Amygdala (tissue), 56 donors: ENCODE results near the gene FYCO1.
A peak's percentile ranks its signal among the peaks of the same experiment; 100 is the strongest.

ENCODE experiments used
- DNase-seq, 56 donors: peaks; one replicate each; lab custom pipeline; 2025; lab: John Stamatoyannopoulos, UW

FYCO1 gene

GRCh38 chr3:45947361-45947760 lies 48.3 kb downstream of the FYCO1 start:
- no peak for DNase-seq

GRCh38 chr3:45946875-45947274 lies 48.7 kb downstream of the FYCO1 start:
- no peak for DNase-seq

DNA sequence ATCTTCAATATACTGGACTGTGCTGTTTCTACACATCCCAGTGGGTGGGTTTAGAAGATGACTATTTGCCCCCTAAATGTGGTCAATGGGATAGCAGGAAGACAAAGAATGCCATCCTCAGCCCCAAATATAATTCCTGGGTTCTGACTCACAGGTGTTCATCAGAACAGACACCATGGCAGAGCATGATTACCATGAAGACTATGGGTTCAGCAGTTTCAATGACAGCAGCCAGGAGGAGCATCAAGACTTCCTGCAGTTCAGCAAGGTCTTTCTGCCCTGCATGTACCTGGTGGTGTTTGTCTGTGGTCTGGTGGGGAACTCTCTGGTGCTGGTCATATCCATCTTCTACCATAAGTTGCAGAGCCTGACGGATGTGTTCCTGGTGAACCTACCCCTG lies 49.3 kb downstream of the FYCO1 start:
- DNase-seq = no peak

DNA sequence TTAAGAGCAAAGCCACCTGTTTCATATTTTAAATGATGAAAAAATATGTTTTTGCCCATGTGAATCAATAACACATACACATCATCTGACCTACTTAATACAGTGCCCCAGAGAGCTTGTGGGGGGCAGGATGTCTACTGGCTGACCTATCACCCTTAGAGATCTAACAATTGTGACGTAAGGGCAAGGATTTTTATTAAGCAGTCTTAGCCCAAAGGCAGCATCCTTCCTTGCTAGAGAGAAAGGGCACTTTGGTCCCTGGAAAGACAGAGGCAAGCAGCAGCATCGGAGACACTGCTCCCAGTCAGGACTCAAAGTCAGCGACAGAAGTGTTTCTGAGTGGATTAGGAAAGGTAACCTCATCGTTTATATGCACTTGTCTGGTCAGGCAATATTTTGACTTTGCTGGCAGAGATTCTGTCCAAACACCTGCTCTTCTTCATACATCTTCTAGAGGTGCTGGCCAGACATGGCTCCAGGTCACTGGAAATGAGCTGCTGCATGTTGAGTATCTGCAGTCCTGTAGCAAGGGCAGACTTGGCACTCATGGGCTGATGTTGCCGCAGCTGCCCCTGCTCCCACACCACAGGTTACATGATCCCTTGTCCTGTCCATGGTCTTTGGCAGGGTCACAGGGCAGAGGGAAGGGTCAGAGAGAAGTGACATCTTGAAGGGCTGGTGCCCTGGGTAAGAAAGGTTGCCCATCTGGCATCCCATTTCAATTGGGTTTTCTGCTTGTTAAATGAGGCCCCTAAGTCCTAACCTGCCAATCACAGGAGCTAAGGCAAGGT lies 50.6 kb downstream of the FYCO1 start:
- no peak for DNase-seq

DNA sequence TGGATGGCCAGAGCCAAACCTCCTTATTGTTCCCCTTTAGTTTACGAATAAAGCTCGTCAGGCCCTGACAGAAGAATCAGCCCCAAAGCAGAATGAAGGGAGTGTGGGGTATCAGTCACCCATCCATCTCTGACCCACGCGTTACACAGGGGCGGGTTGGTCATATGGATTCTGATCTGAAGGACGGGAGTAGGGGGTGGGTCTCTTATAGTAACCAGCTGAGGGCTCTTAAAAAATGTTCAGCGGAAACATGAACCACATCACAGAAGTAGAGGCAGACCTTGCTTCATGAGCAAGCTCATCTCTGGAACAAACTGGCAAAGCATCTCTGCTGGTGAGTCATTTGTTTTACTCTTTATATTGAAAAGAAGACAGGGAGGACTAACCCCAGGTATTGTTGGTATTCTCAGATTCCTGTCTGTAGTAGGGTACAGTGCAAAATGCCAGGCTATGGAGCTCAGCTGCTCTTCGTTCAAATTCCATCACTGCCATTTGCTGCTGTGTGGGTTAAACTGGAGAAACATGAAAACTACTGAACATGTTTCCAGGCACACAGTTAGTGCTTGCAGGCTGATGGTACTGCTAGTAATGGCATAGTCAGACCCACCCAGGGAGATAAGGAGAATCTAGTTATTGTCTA lies 52.3 kb downstream of the FYCO1 start, which contains the start of gene CXCR6:
Gene CXCR6, plus strand, starts transcription at position 258 of the 640 bp plus-strand sequence. CDS start 3,018 bp downstream, outside the sequence.
- no peak for DNase-seq

GRCh38 chr3:45942051-45942825 lies 53.4 kb downstream of the FYCO1 start:
- no peak for DNase-seq

DNA sequence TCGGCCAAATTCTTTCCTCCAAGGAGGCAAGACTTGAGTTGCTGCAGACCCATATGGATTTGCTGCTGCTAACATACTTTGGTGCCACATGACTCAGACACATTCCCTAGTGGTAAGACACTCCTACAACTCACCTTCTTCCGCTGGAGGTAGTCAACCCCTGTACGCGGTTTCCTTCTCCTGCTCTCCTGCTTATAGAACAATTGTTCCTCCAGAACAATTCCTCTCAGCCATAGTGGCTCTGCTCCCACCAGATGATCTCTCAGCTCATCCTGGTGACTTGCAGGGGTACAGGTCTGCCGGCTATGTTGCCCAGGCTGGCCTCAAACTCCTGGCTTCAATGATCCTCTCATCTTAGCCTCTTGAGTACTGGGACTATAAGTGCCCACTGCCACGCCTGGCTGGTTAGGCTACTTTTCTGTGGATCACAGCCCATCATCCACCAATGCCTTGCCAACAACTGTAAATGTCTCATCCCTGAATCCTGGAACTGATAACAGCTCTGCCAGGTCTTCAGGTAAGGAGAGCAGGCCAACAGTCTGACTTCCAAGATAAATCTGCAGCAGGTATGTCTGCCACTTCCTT lies 54.8 kb downstream of the FYCO1 start:
- no peak for DNase-seq

DNA sequence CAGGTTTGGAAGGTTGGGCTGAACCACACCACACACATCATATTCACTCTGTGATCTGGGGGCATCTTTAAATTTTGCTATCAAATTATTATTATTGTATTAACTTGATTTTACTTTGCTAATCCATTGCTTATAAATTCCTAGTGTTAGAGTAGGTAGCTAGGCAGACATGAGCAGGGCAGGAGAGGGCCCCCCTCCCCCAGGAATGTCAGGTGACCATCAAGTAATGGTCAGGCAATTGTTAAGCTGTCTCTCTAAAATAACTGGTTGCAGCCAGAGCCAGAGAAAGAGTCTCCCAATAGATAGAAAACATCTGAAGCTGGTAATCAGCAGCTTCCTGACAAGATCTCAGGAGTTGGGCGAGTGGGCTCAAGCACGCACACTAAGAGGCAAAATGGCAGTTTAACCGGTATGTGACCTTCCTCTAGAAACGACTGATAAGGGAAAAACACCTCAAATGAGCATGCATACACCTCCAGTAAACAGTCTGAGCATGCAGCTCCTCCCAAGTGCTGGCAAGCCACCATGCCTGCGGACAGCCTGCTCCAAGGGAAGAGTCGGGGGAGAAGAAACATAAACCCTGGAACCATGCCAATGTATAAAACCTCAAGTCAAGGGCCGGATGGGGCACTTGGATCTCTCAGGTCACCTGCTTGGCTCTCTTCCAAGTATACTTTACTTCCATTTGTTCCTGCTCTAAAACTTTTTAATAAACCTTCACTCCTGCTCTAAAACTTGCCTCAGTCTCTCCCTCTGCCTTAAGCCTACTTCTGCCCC lies 55.4 kb downstream of the FYCO1 start:
- no peak for DNase-seq

DNA sequence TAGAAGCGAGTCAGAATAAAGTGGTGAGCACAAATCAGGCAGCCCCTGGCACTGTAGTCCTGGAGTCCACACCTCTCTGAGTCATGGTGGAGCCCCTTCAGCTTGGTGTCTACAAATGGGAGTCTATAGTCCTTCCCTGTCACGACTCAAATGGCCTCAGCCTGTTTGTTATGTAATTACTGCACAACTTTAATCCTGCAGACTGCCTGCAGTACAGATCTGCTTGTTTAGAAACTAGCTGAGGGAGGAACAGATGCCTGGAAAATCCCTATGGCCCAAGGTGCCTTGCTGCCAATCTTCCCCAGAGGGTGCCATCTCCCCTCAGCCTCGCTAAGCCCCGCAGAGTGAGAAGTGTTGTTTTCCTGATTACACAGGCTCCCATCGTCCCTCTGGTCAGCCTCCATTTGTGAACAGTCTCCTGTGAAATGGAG lies 56.3 kb downstream of the FYCO1 start:
- DNase-seq = peak in 8 of 56 donors; percentile 2 to 36 (median 19)

DNA sequence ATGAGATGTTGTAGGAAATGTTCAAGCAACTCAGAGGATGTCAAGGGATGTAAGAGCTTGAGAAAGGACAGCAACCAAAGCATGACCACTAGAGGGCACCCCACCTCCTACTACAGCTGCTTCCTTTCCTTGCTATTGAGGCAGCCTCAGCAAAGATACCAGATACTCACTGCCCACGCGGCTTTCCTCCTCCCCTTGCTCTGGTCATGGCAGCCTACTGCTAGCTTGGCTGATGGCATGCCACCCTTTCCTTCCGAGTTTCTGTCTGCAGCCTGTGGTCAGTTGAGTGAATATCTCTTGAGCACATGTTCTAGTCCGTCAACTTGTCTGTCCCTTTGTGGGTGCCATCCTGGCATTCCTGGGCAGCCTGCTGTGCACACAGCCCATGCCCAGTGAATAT lies 56.8 kb downstream of the FYCO1 start:
- peak in 53 of 56 donors; percentile 25 to 94 (median 68) for DNase-seq

DNA sequence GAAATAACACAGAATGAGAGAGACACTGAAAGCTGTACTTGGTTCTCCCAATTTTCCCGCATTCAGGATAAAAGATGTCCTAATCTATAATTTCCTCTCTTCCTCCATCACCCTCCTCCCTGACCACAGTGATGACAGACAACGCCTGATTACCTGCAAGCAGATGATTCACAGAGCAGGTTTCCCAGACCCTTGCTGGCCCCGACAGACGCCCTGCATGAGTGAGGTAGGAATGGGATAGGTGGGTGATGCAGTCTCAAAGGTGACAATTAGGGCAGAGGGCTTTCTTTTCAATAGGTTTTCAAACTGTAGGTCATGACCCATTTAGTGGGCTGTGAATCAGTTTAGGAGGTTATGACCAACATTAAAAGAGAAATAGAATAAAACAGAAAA lies 57.6 kb downstream of the FYCO1 start:
- DNase-seq = no peak

- no peak for DNase-seq
Observed at GRCh38 chr3:45937206-45938042, 58.2 kb downstream of the FYCO1 start.

GRCh38 chr3:45936261-45936660 lies 59.4 kb downstream of the FYCO1 start:
- no peak for DNase-seq

- DNase-seq = no peak
Observed at GRCh38 chr3:45933591-45933990, 62.0 kb downstream of the FYCO1 start.

DNA sequence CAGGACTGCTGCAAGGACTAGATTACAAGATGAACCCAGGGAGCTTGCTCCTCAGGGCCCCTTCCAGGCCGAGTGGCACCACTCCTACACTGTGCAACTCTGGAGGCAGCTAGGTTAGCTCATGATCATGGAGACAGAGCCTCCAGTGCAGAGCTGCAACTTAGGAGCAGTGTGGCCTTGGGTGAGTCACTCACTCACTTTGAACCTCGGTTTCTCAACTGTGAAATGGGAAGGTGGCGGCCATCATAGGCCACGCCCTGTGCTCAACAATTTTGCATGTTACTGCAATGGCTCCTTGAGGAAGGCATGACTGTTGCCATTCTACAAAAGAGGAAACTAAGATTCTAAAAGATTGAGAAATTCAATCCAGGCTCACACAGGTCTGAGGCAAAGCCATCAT lies 63.5 kb downstream of the FYCO1 start:
- no peak for DNase-seq

DNA sequence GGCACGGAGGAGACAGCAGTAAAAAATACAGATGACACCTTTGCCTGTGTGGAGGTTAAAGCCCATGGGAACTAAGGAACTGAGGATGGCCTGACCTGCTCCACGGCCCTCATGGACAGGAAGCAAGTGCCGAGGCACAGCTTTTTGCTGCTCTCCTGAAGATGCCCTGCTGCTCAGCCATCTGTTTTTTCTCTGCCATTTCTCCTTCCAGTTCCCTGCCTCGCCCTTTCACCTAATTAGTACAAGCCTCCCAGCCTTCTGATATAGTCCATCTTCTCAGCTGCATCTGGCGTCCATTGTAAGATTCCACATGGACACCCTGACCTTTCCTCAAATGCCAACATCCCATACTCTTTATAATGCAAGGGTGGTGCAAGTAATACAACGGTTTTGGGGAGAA lies 64.1 kb downstream of the FYCO1 start:
- DNase-seq = no peak

DNA sequence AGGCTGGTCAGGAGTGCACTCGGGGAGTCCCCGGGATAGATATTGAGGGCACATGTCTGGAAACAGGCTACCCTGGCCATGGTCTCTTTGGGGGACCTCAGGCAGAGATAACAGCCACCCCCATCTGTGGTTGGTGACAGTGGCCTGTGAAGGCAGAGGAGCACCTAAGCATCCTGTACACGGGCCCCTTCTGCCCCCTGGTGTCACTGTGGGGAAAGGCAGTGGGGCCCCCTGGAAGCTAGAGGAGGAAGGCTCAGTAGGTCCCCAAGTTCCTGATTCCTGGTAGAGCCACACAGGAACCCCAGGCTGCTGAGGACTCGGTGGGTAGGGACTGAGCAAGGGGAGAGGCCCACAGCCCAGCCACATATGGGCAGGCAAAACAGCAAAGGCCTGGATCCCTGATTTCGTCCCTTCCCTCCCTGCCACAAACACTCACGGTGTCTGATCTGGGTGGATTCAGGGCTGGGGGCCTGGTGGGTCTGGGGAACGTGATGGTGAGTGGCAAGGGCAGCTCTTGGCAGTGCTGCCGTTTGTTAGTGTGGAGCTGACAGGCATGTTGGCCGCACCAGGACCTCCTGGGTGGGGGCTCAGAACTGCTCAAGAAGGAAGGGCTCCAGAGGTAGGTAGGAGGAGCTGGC lies 66.5 kb downstream of the FYCO1 start:
- peak in 19 of 56 donors; percentile 3 to 45 (median 18) for DNase-seq

GRCh38 chr3:45927881-45928280 lies 67.7 kb downstream of the FYCO1 start:
- DNase-seq = no peak

- DNase-seq = no peak
Observed at GRCh38 chr3:45923755-45924154, 71.9 kb downstream of the FYCO1 start.
